Progenitor cell of endocrine pancreas (in vitro differentiated cells): ENCODE data around the gene PIBF1. TPM values are rescaled to one million over a fixed set of nuclear protein-coding genes. Genes with fewer than 3 reads are reported as not detected.

ENCODE experiments used
- DNase-seq: peaks from one replicate; pipeline ENCODE4 v3.0.0; 2021; ENCODE audit warnings: low spot score; ENCODE audit not compliant: unreplicated experiment
- H3K27ac Mint-ChIP-seq: 2 replicates; pipeline ENCODE4 v1.8.0; 2021; ENCODE audit warnings: mild to moderate bottlenecking, moderate library complexity, mixed read lengths
- H3K27me3 Mint-ChIP-seq: 2 replicates; pipeline ENCODE4 v1.8.0; 2021; ENCODE audit warnings: mixed read lengths
- H3K36me3 Mint-ChIP-seq: 2 replicates; pipeline ENCODE4 v1.8.0; 2022; ENCODE audit warnings: mixed read lengths; ENCODE audit not compliant: insufficient read depth
- H3K4me1 Mint-ChIP-seq: 2 replicates; pipeline ENCODE4 v1.8.0; 2021; ENCODE audit warnings: low read depth, mixed read lengths
- H3K4me3 Mint-ChIP-seq: 2 replicates; pipeline ENCODE4 v1.8.0; 2021; ENCODE audit warnings: low read depth, mild to moderate bottlenecking, moderate library complexity, mixed read lengths
- H3K9me3 Mint-ChIP-seq: 2 replicates; pipeline ENCODE4 v1.8.0; 2021; ENCODE audit warnings: low read depth, mixed read lengths
- CTCF ChIP-seq: fragments of 200-600 bp; sonication (generic); IDR thresholded peaks from one replicate; pipeline ENCODE4 v1.5.0; 2021; ENCODE audit warnings: antibody characterized with exemption, mild to moderate bottlenecking; ENCODE audit not compliant: unreplicated experiment
- total RNA-seq: library from RNA; stranded (reverse); gene quantifications from 2 replicates; pipeline ENCODE4 v1.2.1, GENCODE V29; 2021

Gene PIBF1
- total RNA-seq, 1 donor from 2014 or later = 28.7 TPM

GRCh38 chr13:73035660-73036059 lies 253.7 kb downstream of the PIBF1 start:
- Mint-ChIP-seq H3K27ac (no peak overlapping the region), H3K27me3 (no peaks in the 10 kb centered on the region), H3K36me3 (no peaks in the 10 kb centered on the region), H3K4me3 (no peak overlapping the region), H3K4me1 (peaks cover 20% of the 10 kb centered on the region), H3K9me3 (no peaks in the 10 kb centered on the region)
- DNase-seq = no peak
- no peak for TF ChIP-seq CTCF

- Mint-ChIP-seq H3K27ac (no peak overlapping the region), H3K9me3 (no peaks in the 10 kb centered on the region), H3K4me1 (peaks cover 25% of the 10 kb centered on the region), H3K4me3 (no peak overlapping the region), H3K27me3 (no peaks in the 10 kb centered on the region), H3K36me3 (no peaks in the 10 kb centered on the region)
- no peak for DNase-seq
- no peak for TF ChIP-seq CTCF
Measured at GRCh38 chr13:73036566-73036965, 254.6 kb downstream of the PIBF1 start.

GRCh38 chr13:73038064-73038463 lies 256.1 kb downstream of the PIBF1 start:
- no peaks in the 10 kb centered on the region for H3K27me3 Mint-ChIP-seq
- DNase-seq = no peak
- peaks cover 25% of the 10 kb centered on the region for H3K4me1 Mint-ChIP-seq
- H3K36me3 Mint-ChIP-seq = no peaks in the 10 kb centered on the region
- TF ChIP-seq CTCF = no peak
- no peaks in the 10 kb centered on the region for H3K9me3 Mint-ChIP-seq
- H3K4me3 Mint-ChIP-seq = no peak overlapping the region
- H3K27ac Mint-ChIP-seq = no peak overlapping the region

GRCh38 chr13:73039201-73040108 lies 257.5 kb downstream of the PIBF1 start:
- Mint-ChIP-seq H3K27ac (peak overlapping the region; percentile 12), H3K27me3 (no peaks in the 10 kb centered on the region), H3K4me1 (peaks cover 25% of the 10 kb centered on the region), H3K9me3 (no peaks in the 10 kb centered on the region), H3K4me3 (no peak overlapping the region), H3K36me3 (no peaks in the 10 kb centered on the region)
- DNase-seq = no peak
- no peak for TF ChIP-seq CTCF

GRCh38 chr13:73040484-73040883 lies 258.6 kb downstream of the PIBF1 start:
- H3K4me1 Mint-ChIP-seq = peaks cover 25% of the 10 kb centered on the region
- no peaks in the 10 kb centered on the region for H3K9me3 Mint-ChIP-seq
- TF ChIP-seq CTCF = no peak
- no peaks in the 10 kb centered on the region for H3K36me3 Mint-ChIP-seq
- H3K27ac Mint-ChIP-seq = no peak overlapping the region
- H3K4me3 Mint-ChIP-seq = no peak overlapping the region
- H3K27me3 Mint-ChIP-seq = no peaks in the 10 kb centered on the region
- DNase-seq = no peak
